IMR-90 (cell line): ENCODE measurements around the gene HSPG2. TPM values are rescaled to one million over a fixed set of nuclear protein-coding genes. Genes with fewer than 3 reads are reported as not detected.

Source experiments
- ATAC-seq: fragments of 200-7000 bp; cut with Tn5 transposase; 2 replicates; pipeline ENCODE4 v1.9.1; 2020; ENCODE audit warnings: low read depth, mild to moderate bottlenecking, moderate library complexity
- BruUV-seq: library from RNA; stranded (reverse); fragments of 400-500 nt; replicated peaks from 2 replicates; lab custom pipeline; 2021; lab: Mats Ljungman, UMichigan
- CTCF ChIA-PET: fragments of 300-600 bp; formaldehyde crosslinking; extraction: SDS; loops from one replicate; lab custom pipeline; 2021; ENCODE audit warnings: antibody characterized with exemption; lab: Yijun Ruan, JAX
- POLR2A ChIA-PET: fragments of 300-600 bp; sonication (Branson Sonifier 250); formaldehyde crosslinking; loops from one replicate; lab custom pipeline; 2022; ENCODE audit warnings: antibody characterized with exemption; ENCODE audit not compliant: unreplicated experiment; lab: Charles Lee
- DNase-seq: peaks from one replicate; pipeline ENCODE4 v3.0.0; 2013
- H2AFZ ChIP-seq: replicated peaks from 2 replicates; pipeline ENCODE3; 2013; ENCODE audit warnings: low read length, mild to moderate bottlenecking; ENCODE audit not compliant: poor library complexity
- H2AK5ac ChIP-seq: 2 replicates; pipeline ENCODE4 v1.6.1; 2013; ENCODE audit warnings: low read depth, low read length, inconsistent platforms
- H2AK9ac ChIP-seq: replicated peaks from 2 replicates; pipeline ENCODE3; 2013; ENCODE audit warnings: mild to moderate bottlenecking, low read depth, low read length, moderate library complexity; ENCODE audit not compliant: poor library complexity
- H2BK120ac ChIP-seq: 2 replicates; pipeline ENCODE4 v1.6.1; 2013; ENCODE audit warnings: low read depth, low read length, inconsistent platforms
- H2BK15ac ChIP-seq: 3 replicates; pipeline ENCODE4 v1.6.1; 2013; ENCODE audit warnings: low read depth, low read length, inconsistent platforms
- H2BK20ac ChIP-seq: 2 replicates; pipeline ENCODE4 v1.6.1; 2013; ENCODE audit warnings: low read depth, mild to moderate bottlenecking, inconsistent platforms, low read length, moderate library complexity
- H2BK5ac ChIP-seq: 2 replicates; pipeline ENCODE4 v1.6.1; 2013; ENCODE audit warnings: mild to moderate bottlenecking, low read depth, low read length, inconsistent platforms; ENCODE audit not compliant: poor library complexity, severe bottlenecking
- H3K14ac ChIP-seq: replicated peaks from 2 replicates; pipeline ENCODE4 v1.6.1; 2013; ENCODE audit warnings: low read depth, low read length, inconsistent platforms
- H3K18ac ChIP-seq: 2 replicates; pipeline ENCODE4 v1.6.1; 2013; ENCODE audit warnings: low read depth, low read length, control low read depth
- H3K23ac ChIP-seq: 2 replicates; pipeline ENCODE4 v1.6.1; 2013; ENCODE audit warnings: low read depth, low read length, inconsistent platforms
- H3K27ac ChIP-seq: 2 replicates; pipeline ENCODE4 v1.5.1; 2013; ENCODE audit warnings: mild to moderate bottlenecking, control low read depth, low read length; ENCODE audit not compliant: insufficient read depth
- H3K27me3 ChIP-seq: 2 replicates; pipeline ENCODE4 v1.6.1; 2013; ENCODE audit warnings: low read length; ENCODE audit not compliant: control insufficient read depth, insufficient read depth
- H3K36me3 ChIP-seq: 2 replicates; pipeline ENCODE4 v1.6.1; 2013; ENCODE audit warnings: low read length, mixed read lengths; ENCODE audit not compliant: control insufficient read depth, insufficient read depth
- H3K4ac ChIP-seq: 2 replicates; pipeline ENCODE4 v1.6.1; 2013; ENCODE audit warnings: low read depth, low read length, inconsistent platforms
- H3K4me1 ChIP-seq: 2 replicates; pipeline ENCODE4 v1.6.1; 2013; ENCODE audit warnings: low read length, mixed read lengths; ENCODE audit not compliant: control insufficient read depth, insufficient read depth
- H3K4me2 ChIP-seq: 2 replicates; pipeline ENCODE4 v1.6.1; 2013; ENCODE audit warnings: low read depth, mild to moderate bottlenecking, control low read depth, low read length, moderate library complexity
- H3K4me3 ChIP-seq: 2 replicates; pipeline ENCODE4 v1.5.1; 2013; ENCODE audit warnings: low read depth, mild to moderate bottlenecking, control low read depth, low read length, moderate library complexity; ENCODE audit not compliant: insufficient read depth
- H3K56ac ChIP-seq: 2 replicates; pipeline ENCODE4 v1.6.1; 2013; ENCODE audit warnings: low read length, inconsistent platforms; ENCODE audit not compliant: insufficient read depth; ENCODE audit errors: extremely low read depth
- H3K79me1 ChIP-seq, 2 experiments: 2 replicates each; pipeline ENCODE4 v1.6.1; 2013; ENCODE audit warnings: low read length in 2 of 2, inconsistent platforms in 1 of 2, low read depth in 1 of 2
- H3K9ac ChIP-seq: 2 replicates; pipeline ENCODE4 v1.6.1; 2013; ENCODE audit warnings: low read depth, low read length, control low read depth
- H3K9me1 ChIP-seq: 2 replicates; pipeline ENCODE4 v1.6.1; 2013; ENCODE audit warnings: low read length, inconsistent platforms; ENCODE audit not compliant: insufficient read depth
- H3K9me3 ChIP-seq: 2 replicates; pipeline ENCODE4 v1.6.1; 2013; ENCODE audit warnings: low read length; ENCODE audit not compliant: control insufficient read depth, insufficient read depth
- H4K20me1 ChIP-seq: 2 replicates; pipeline ENCODE4 v1.6.1; 2013; ENCODE audit warnings: low read length, inconsistent platforms; ENCODE audit not compliant: insufficient read depth
- H4K5ac ChIP-seq: 2 replicates; pipeline ENCODE4 v1.6.1; 2013; ENCODE audit warnings: mild to moderate bottlenecking, low read depth, low read length, control low read depth
- H4K8ac ChIP-seq, 2 experiments: 2 replicates each; pipeline ENCODE4 v1.6.1; 2013; ENCODE audit warnings: low read depth in 2 of 2, low read length in 2 of 2, control low read depth in 1 of 2, inconsistent platforms in 1 of 2
- H4K91ac ChIP-seq: 2 replicates; pipeline ENCODE4 v1.6.1; 2013; ENCODE audit warnings: low read depth, low read length, inconsistent platforms; ENCODE audit not compliant: insufficient read depth
- BHLHE40 ChIP-seq: fragments of 150-350 bp; IDR thresholded peaks from 2 replicates; pipeline ENCODE4 v1.6.1; 2016; ENCODE audit warnings: mild to moderate bottlenecking, low read depth, low read length
- CHD1 ChIP-seq: IDR thresholded peaks from 2 replicates; pipeline ENCODE4 v1.6.1; 2012; ENCODE audit warnings: low read depth, low read length, improper control_type of control experiment
- CTCF ChIP-seq: conservative IDR thresholded peaks from 2 replicates; pipeline ENCODE4 v1.5.1; 2012; ENCODE audit warnings: mild to moderate bottlenecking, low read depth, low read length, improper control_type of control experiment
- FOS ChIP-seq: fragments of 150-350 bp; IDR thresholded peaks from 2 replicates; pipeline ENCODE4 v1.6.1; 2016; ENCODE audit warnings: low read depth, low read length
- MAZ ChIP-seq: IDR thresholded peaks from 2 replicates; pipeline ENCODE4 v1.6.1; 2012; ENCODE audit warnings: low read depth, mild to moderate bottlenecking, low read length, improper control_type of control experiment, moderate library complexity, borderline replicate concordance
- MXI1 ChIP-seq: IDR thresholded peaks from 2 replicates; pipeline ENCODE4 v1.6.1; 2012; ENCODE audit warnings: low read depth, mild to moderate bottlenecking, low read length, moderate library complexity, borderline replicate concordance
- NFE2L2 ChIP-seq: fragments of 150-350 bp; IDR thresholded peaks from 2 replicates; pipeline ENCODE4 v1.6.1; 2016; ENCODE audit warnings: low read depth, mild to moderate bottlenecking, low read length
- POLR2A ChIP-seq: IDR thresholded peaks from 2 replicates; pipeline ENCODE4 v1.6.1; 2012; ENCODE audit warnings: mild to moderate bottlenecking, low read depth, low read length
- RAD21 ChIP-seq: IDR thresholded peaks from 2 replicates; pipeline ENCODE4 v1.6.1; 2012; ENCODE audit warnings: low read length, improper control_type of control experiment
- RCOR1 ChIP-seq: IDR thresholded peaks from 2 replicates; pipeline ENCODE4 v1.6.1; 2012; ENCODE audit warnings: mild to moderate bottlenecking, low read length, improper control_type of control experiment; ENCODE audit not compliant: insufficient replicate concordance
- RFX5 ChIP-seq: IDR thresholded peaks from 2 replicates; pipeline ENCODE4 v1.8.0; 2012; ENCODE audit warnings: low read depth, mild to moderate bottlenecking, low read length, moderate library complexity
- USF2 ChIP-seq: fragments of 150-350 bp; IDR thresholded peaks from 2 replicates; pipeline ENCODE4 v1.6.1; 2017; ENCODE audit warnings: mild to moderate bottlenecking, antibody characterized with exemption, low read length, low read depth
- WGBS, 2 experiments: methylation state at CpG; one replicate each; pipeline versions ENCODE4 v1.1.5 to v1.1.7; 2013; ENCODE audit warnings: missing lambda C conversion rate in 2 of 2; ENCODE audit not compliant: insufficient read length in 1 of 2; ENCODE audit errors: extremely low coverage in 2 of 2; 5-methylcytosine and 5-hydroxymethylcytosine counted together
- dilution Hi-C: fragments of 300-500 bp; cut with HindIII; formaldehyde crosslinking; loops from one replicate; pipeline ENCODE4 v1.14.3; 2018; ENCODE audit warnings: low sequenced_read_pairs; ENCODE audit not compliant: unreplicated experiment
- in situ Hi-C: fragments of 300-500 bp; cut with MboI; formaldehyde crosslinking; loops from 3 replicates; pipeline ENCODE4 v1.14.3; 2019; ENCODE audit warnings: low sequenced_read_pairs, inconsistent platforms, mixed read lengths
- intact Hi-C: fragments of 100-400 bp; cut with micrococcal nuclease; formaldehyde crosslinking; loops from 2 replicates; pipeline ENCODE4 v1.10.0; 2022
- polyA plus RNA-seq, 3 experiments: library from polyadenylated mRNA; depleted of rRNA; stranded (reverse); fragments of >200 nt; gene quantifications; 2 replicates each; pipeline ENCODE4 v1.2.3, GENCODE V29; 2012; ENCODE audit warnings: low replicate concordance in 1 of 3
- total RNA-seq: library from RNA; depleted of rRNA; stranded (reverse); fragments of >200 nt; gene quantifications from 2 replicates; pipeline ENCODE4 v1.2.3, GENCODE V29; 2012

The HSPG2 gene
- total and polyA plus RNA-seq, 2 of the 4 experiments (the other 2 are of a cell fraction): 15.8 to 94.0 TPM

- no peak for TF ChIP-seq MAZ
Measured at GRCh38 chr1:21935393-21935804, 1.7 kb downstream of the HSPG2 start (continued).

GRCh38 chr1:21933397-21934248 is 3.5 kb downstream of the HSPG2 start:
- in situ Hi-C loops (no loop called here), dilution Hi-C loops (no loop called here), intact Hi-C loops (loop anchor here (10.0 kb wide), 1 partner anchor 149 kb away; the partner anchor contains the start of gene USP48)
- no peak for DNase-seq
- Histone ChIP-seq H3K18ac (peak overlapping the region; percentile 33), H3K27me3 (no peaks in the 10 kb centered on the region), H4K91ac (peak overlapping the region; percentile 10), H3K9ac (peak overlapping the region; percentile 40), H3K56ac (no peak overlapping the region), H4K20me1 (0 out of 2 replicates have a peak, but pooled peaks cover 3% of the 10 kb centered on the region), H4K8ac (peak overlapping the region; percentile 21 to 74; a peak in 2 of 4 replicates), H3K4me2 (peak overlapping the region; percentile 30), H2BK15ac (0 out of 3 replicates have a peak overlapping the region, but pooled peaks have one; percentile 8), H3K36me3 (no peaks in the 10 kb centered on the region), H3K9me3 (no peaks in the 10 kb centered on the region), H2BK20ac (peak overlapping the region; percentile 52; the same call in 1 of the 2 replicates), H2BK5ac (peak overlapping the region; percentile 44), H2AK5ac (peak overlapping the region; percentile 71), H3K14ac (peak overlapping the region; percentile 61), H4K5ac (peak overlapping the region; percentile 36; the same call in 1 of the 2 replicates), H3K23ac (peak overlapping the region; percentile 58), H2BK120ac (peak overlapping the region; percentile 39), H3K4me3 (no peak overlapping the region), H3K4ac (peak overlapping the region; percentile 86), H3K9me1 (peaks cover 29% of the 10 kb centered on the region), H3K79me1 (peaks cover 29 to 75% of the 10 kb centered on the region in 2 experiments), H3K27ac (peak overlapping the region; percentile 66), H3K4me1 (peaks cover 49% of the 10 kb centered on the region), H2AFZ (peak overlapping the region; percentile 64), H2AK9ac (peak overlapping the region; percentile 83)
- ChIA-PET POLR2A (no interaction called here), CTCF (interaction anchor here (0.7 kb wide), 1 partner anchor 909 kb away, joined by 3 read pairs; no protein-coding TSS in a partner anchor)
- no TSS peak for BruUV-seq
- no peak for ATAC-seq
- 66% methylated on average over 9 of the region's 19 CpGs; no CpG with 5 or more reads in 1 of the 2 experiments for WGBS, 2 experiments
- TF ChIP-seq FOS (no peak), BHLHE40 (no peak), MXI1 (no peak), RCOR1 (no peak), CTCF (no peak), USF2 (no peak), CHD1 (no peak), NFE2L2 (no peak), POLR2A (no peak), RFX5 (no peak), RAD21 (no peak), MAZ (no peak)
